ENCODE data around the gene SYPL1.

Gene SYPL1

GRCh38 chr7:106110885-106111654 is 1.0 kb downstream of the SYPL1 start (continued):
- TF ChIP-seq ZNF280D (tag by site-specific recombination; IDR thresholded peaks at IDR 0.05): no peak
- TF ChIP-seq PRDM1 (tag by site-specific recombination; IDR thresholded peaks at IDR 0.05): no peak

DNA sequence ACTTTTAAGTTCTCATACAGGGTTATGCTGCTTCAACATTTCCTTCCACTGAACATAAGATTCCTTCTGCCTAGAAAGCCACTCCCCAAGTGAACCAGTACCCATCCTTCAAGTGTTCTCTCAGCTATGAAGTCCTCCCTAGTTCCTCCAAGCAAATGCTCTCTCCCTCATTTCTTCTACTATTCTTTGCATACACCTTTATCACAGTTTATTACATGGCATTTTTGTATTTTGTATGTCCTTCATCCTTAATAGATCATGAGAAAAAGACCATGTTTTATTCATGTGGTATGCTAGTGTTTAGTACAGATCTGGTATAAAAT is 1.9 kb downstream of the SYPL1 start:
- ChIA-PET POLR2A (interaction anchor here (2.6 kb wide), 1 partner anchor 38 kb away, joined by 12 read pairs; no protein-coding TSS in a partner anchor), CTCF (interaction anchor here (0.7 to 0.9 kb wide), 2 partner anchors 51 to 458 kb away, joined by 3 read pairs; no protein-coding TSS in a partner anchor)
- no peaks in the 10 kb centered on the region for H3K4me1 ChIP-seq (ENCODE audit: control insufficient read depth, insufficient read depth, low read length)
- no peaks in the 10 kb centered on the region for H3K9me3 ChIP-seq (ENCODE audit: control insufficient read depth, insufficient read depth, low read depth, low read length)
- H3K27ac ChIP-seq (ENCODE audit: extremely low read depth, low read depth, low read length): no peak overlapping the region
- no peak overlapping the region; the same call in 1 of the 2 replicates for H3K4me3 ChIP-seq (ENCODE audit: low read depth, low read length)
- H3K36me3 ChIP-seq (ENCODE audit: control insufficient read depth in 2 of 2, insufficient read depth in 1 of 2, low read length in 2 of 2): peaks cover 0 to 3% of the 10 kb centered on the region in 2 experiments; a peak in 1 of 3 replicates
- TF ChIP-seq IKZF3 (tag by site-specific recombination; IDR thresholded peaks at IDR 0.05) (no peak), ZNF768 (tag by site-specific recombination; IDR thresholded peaks at IDR 0.05) (no peak), ZNF555 (tag by site-specific recombination; conservative IDR thresholded peaks at IDR 0.05) (no peak), ZNF639 (tag by site-specific recombination; IDR thresholded peaks at IDR 0.05) (no peak), ZBTB20 (tag by site-specific recombination; IDR thresholded peaks at IDR 0.05) (no peak), REPIN1 (tag by site-specific recombination; IDR thresholded peaks at IDR 0.05; ENCODE audit: low read depth) (no peak), SP2 (tag by site-specific recombination; IDR thresholded peaks at IDR 0.05) (no peak), WT1 (tag by site-specific recombination; IDR thresholded peaks at IDR 0.05) (0 out of 2 replicates have a peak, but pooled peaks have one; percentile 28), ZSCAN30 (tag by site-specific recombination; IDR thresholded peaks at IDR 0.05) (no peak), ZNF600 (tag by site-specific recombination; IDR thresholded peaks at IDR 0.05) (0 out of 2 replicates have a peak, but pooled peaks have one; percentile 52), ZNF202 (tag by site-specific recombination; IDR thresholded peaks at IDR 0.05; ENCODE audit: borderline replicate concordance) (no peak), ZNF501 (tag by site-specific recombination; IDR thresholded peaks at IDR 0.05) (no peak), ZNF621 (tag by site-specific recombination; IDR thresholded peaks at IDR 0.05) (no peak)
- TF ChIP-seq, protein P1, sequence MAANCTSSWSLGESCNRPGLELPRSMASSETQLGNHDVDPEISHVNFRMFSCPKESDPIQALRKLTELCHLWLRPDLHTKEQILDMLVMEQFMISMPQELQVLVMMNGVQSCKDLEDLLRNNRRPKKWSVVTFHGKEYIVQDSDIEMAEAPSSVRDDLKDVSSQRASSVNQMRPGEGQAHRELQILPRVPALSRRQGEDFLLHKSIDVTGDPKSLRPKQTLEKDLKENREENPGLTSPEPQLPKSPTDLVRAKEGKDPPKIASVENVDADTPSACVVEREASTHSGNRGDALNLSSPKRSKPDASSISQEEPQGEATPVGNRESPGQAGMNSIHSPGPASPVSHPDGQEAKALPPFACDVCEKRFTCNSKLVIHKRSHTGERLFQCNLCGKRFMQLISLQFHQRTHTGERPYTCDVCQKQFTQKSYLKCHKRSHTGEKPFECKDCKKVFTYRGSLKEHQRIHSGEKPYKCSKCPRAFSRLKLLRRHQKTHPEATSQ (tag by site-specific recombination; IDR thresholded peaks at IDR 0.05): no peak
- TF ChIP-seq, protein P2, sequence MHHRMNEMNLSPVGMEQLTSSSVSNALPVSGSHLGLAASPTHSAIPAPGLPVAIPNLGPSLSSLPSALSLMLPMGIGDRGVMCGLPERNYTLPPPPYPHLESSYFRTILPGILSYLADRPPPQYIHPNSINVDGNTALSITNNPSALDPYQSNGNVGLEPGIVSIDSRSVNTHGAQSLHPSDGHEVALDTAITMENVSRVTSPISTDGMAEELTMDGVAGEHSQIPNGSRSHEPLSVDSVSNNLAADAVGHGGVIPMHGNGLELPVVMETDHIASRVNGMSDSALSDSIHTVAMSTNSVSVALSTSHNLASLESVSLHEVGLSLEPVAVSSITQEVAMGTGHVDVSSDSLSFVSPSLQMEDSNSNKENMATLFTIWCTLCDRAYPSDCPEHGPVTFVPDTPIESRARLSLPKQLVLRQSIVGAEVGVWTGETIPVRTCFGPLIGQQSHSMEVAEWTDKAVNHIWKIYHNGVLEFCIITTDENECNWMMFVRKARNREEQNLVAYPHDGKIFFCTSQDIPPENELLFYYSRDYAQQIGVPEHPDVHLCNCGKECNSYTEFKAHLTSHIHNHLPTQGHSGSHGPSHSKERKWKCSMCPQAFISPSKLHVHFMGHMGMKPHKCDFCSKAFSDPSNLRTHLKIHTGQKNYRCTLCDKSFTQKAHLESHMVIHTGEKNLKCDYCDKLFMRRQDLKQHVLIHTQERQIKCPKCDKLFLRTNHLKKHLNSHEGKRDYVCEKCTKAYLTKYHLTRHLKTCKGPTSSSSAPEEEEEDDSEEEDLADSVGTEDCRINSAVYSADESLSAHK (tag by site-specific recombination; IDR thresholded peaks at IDR 0.05): no peak
- TF ChIP-seq, protein P3, sequence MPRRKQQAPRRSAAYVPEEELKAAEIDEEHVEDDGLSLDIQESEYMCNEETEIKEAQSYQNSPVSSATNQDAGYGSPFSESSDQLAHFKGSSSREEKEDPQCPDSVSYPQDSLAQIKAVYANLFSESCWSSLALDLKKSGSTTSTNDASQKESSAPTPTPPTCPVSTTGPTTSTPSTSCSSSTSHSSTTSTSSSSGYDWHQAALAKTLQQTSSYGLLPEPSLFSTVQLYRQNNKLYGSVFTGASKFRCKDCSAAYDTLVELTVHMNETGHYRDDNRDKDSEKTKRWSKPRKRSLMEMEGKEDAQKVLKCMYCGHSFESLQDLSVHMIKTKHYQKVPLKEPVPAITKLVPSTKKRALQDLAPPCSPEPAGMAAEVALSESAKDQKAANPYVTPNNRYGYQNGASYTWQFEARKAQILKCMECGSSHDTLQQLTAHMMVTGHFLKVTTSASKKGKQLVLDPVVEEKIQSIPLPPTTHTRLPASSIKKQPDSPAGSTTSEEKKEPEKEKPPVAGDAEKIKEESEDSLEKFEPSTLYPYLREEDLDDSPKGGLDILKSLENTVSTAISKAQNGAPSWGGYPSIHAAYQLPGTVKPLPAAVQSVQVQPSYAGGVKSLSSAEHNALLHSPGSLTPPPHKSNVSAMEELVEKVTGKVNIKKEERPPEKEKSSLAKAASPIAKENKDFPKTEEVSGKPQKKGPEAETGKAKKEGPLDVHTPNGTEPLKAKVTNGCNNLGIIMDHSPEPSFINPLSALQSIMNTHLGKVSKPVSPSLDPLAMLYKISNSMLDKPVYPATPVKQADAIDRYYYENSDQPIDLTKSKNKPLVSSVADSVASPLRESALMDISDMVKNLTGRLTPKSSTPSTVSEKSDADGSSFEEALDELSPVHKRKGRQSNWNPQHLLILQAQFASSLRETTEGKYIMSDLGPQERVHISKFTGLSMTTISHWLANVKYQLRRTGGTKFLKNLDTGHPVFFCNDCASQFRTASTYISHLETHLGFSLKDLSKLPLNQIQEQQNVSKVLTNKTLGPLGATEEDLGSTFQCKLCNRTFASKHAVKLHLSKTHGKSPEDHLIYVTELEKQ (tag by site-specific recombination; IDR thresholded peaks at IDR 0.05; ENCODE audit: borderline replicate concordance): no peak

All from HEK293 (cell line).